ENCODE data around the gene LARP1.
"Not testable (repeated sequence)": the region's sequence is repeated elsewhere in the genome, so short reads cannot be mapped to it uniquely, and the experiment has no call there.

Gene LARP1

DNA sequence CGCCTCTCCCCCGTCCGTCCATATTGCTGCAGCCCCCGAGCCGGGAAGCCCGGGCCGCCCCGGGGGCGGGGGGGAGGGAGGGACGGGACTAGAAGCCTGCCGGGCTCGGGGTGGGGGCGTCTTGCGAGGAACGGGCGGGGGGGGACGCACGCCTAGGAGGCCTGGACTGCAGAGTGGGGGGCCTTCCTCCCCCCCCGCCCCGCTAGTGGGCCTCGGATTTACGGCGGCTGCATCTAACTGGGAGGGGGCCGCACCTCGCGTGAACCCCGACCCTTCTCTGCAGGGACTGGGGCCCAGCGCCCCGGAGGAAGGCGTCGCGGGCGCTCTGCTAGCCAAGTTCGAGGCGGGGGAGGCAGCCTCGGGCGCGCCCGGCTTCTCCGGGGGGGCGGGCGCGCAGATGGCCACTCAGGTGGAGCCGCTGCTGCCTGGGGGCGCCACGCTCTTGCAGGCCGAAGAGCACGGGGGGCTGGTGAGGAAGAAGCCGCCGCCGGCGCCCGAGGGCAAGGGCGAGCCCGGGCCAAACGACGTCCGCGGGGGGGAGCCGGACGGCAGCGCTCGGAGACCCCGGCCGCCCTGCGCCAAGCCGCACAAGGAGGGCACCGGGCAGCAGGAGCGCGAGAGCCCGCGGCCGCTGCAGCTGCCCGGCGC, at the start of gene LARP1:
TSS of gene LARP1 (plus strand) at position 17 of the 648 bp plus-strand sequence. CDS start at position 398, 381 bp downstream.
- peak; percentile 20 to 75 (median 74) for DNase-seq

DNA sequence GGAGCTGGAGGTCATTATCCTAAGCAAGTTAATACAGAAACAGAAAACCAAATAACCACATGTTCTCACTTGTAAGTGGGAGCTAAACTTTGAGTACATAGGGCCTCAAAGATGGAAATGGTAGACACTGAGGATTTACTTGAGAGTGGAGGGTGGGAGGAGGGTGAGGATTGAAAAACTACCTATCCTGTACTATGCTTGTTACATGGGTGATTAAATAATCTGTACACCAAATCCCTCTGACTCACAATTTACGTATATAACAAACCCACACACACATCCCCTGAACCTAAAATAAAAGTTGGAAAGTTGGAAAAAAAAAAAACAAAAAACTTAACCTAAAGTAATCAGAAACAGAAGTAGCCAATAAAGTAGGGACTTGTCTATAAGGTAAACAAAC, 48.8 kb upstream of the LARP1 start:
- DNase-seq: no peak

DNA sequence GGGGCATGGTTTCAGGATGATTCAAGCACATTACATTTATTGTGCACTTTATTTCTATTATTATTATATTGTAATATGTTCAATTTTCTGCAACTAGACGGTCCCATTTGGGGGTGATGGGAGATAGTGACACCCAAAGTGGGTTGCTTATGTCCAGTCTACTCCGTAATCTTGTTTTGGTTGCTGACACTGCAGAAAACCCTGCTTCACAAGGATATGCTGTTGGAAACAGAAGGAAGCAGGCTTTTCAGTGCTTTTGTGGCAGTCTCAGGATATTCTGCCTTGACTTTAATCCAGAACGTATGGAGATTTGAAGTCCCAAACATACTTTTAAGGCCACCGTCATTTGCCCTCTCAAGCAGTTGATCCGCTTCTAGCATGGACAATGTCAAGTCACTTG, 47.5 kb upstream of the LARP1 start:
- DNase-seq: no peak

- no peak for DNase-seq
Measured at GRCh38 chr5:154708207-154708606, 47.0 kb upstream of the LARP1 start.

DNA sequence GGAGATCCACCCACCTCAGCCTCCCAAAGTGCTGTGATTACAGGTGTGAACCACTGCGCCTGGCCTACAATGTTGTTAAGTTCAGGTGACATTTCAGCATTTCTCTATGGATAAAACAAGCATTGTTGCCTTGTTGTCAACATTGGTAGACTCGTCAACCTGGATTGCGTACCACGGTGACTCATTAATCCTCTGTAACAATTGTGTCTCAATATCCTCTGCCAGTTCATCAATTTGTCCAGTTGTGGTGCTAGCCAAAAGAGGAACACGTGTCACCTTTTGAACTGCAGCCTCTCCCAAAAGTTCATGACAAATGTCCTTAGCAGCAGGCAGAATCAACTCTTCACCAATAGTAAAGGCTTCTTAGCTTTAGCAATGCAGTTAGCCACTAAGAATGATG, 46.3 kb upstream of the LARP1 start:
- no peak for DNase-seq

- peak in 1 of 3 experiments; percentile 8 for DNase-seq
Measured at GRCh38 chr5:154709368-154710305, 45.5 kb upstream of the LARP1 start.

- DNase-seq: peak; percentile 63 to 92 (median 82)
Measured at GRCh38 chr5:154712518-154713437, 42.4 kb upstream of the LARP1 start.

GRCh38 chr5:154713615-154714125, 41.5 kb upstream of the LARP1 start:
- DNase-seq: peak in 2 of 3 experiments; percentile 49 to 61

GRCh38 chr5:154714266-154714986, 40.8 kb upstream of the LARP1 start:
- peak; percentile 7 to 45 (median 39) for DNase-seq

DNA sequence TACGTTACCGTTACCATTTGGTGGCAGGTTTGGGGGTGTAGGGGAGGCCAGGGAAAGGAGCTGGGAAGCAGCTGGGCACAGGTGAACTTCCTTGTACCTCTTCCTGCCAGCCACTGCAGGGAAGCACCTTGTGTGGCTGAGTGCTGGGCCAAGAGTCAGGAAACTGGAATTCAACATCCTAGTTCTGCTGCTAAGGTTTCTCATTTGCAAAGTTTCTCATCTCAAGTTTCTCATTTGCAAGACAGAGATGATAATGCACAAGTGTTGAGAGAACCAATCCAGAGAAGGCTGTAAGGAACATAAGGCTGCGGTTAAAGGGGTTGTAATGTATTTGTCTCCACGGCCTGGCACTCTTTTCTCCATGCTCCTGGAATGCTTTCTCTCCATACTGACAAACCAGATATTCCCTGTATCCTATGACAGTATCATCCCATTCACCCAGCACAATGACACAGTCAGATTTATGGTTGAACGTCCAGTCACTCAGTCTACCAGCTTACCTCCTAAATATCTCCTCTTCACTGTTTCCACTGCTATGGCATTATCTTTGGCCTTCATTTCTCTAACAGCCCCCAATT, 33.6 kb upstream of the LARP1 start:
- peak in 1 of 3 experiments; percentile 40 for DNase-seq

- DNase-seq: no peak
Measured at GRCh38 chr5:154722097-154722496, 33.1 kb upstream of the LARP1 start.

DNA sequence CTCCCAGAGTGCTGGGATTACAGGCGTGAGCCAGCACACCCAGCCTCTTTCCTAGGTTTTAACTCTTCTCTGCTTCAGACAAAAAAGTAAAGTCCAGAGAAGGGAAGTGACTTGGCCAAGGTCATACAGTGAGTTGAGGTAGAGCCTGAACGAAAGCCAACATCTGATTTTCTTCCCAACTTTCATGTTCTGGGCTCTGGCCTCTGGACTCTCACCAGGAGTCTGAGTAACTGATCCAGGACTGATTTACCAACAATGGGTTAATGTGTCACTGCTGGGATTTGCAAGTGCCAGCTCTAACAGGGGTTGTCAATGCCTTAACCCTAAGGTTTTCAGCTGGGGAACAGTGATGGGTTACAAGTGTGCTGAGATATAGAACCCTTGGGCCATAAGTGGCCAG, 32.2 kb upstream of the LARP1 start:
- no peak for DNase-seq

DNA sequence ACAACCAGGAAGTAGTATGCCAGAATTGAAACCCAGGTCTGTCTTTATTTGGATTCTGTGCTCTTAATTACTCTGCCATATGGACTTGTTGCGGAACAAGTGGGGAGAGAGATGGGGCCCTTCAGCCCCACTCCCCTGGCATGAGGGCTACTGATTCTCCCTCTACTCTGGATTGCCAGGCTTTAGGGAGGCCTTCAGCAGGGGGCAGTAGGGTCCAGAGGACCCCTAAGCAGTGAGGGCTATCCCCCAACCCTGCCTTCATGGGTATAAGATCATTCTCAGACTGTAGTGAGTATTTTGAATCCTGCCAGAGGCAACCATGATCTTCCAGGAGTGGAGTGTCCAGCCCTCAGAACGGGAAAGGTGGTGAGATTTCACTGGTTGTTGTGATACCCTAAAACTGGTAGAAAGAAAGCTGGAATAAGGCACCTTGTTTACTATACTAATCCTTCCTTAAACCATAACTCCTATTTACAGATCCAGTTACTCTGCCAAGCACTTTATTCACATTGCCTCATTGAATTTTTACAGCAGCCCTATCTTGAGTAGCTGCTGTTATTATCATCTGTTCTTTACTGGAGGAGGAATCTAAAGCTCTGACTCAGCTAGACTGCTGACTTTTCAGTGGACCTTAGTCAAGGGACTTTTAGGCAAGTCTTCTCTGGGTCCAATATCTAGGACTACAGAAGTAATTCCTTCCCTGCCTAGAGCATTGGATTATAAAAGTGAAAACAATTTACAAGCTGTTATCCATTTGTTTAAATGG, 31.3 kb upstream of the LARP1 start:
- no peak for DNase-seq

- DNase-seq: no peak
Measured at GRCh38 chr5:154727361-154727760, 27.8 kb upstream of the LARP1 start.

DNA sequence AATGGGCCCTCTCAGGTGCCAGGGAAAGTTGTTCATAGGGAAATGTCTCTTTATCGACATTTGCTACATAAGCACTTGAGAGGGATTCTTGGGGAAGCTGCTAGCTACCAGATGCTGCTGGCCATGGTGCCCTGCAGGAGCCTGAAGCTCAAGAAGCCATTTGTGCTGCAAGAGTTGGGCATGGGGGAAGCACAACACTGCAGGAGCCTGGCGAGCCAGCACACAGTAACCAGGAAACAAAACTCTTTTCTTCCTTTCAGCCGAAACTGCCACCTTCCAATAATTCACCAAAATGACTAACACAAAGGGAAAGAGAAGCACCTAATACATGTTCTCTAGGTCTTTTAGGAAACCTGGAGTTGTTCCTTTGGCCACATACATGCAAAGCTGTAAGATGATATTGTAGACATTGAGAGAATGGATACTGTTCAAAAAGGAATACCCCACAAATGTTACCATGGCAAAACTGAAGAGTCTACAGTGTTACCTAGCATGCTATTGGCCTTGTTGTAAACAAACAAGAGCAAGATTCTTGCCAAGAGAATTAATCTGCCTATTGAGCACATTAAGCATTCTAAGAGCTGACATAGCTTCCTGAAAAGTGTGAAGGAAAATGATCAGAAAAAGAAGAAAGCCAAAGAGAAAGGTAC, 26.1 kb upstream of the LARP1 start:
- DNase-seq: no peak

- DNase-seq: no peak
Measured at GRCh38 chr5:154729613-154730012, 25.6 kb upstream of the LARP1 start.

GRCh38 chr5:154730761-154731160, 24.4 kb upstream of the LARP1 start:
- not testable (repeated sequence) for DNase-seq

- no peak for DNase-seq
Measured at GRCh38 chr5:154732212-154732611, 23.0 kb upstream of the LARP1 start.

DNA sequence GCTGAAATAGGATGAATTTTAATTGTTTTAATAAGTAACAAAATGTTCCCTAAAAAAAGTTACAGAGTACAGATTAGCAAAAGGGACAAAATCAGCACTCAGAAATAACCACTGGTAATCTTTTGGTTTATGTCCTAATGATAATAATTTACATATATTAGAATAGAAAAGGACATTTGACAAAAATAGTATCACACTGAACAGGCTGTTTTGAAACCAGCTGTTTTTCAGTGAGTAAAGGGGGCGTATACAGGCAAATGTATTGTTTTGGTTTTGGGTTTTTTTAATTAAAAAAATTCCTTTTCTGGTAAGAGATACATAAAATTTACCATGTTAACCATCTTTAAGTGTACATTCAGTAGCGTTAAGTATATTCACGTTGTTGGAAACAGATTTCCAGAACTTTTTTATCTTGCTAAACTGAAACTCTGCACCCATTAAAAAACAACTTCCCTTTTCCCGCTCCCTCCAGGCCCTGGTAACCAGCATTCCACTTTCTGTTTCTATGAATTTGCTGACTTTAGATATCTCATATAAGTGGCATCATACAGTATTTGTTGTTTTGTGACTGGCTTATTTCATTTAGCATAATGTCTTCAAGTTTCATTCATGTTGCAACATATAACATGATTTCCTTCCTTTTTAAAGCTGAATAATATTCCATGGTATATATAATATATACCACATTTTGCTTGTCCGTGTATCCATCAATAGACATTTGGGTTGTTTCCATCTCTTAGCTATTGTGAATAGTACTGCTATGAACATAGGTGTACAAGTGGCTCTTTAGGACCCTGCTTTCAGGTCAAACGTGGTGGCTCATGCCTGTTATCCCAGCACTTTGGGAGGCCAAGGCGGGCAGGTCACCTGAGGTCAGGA, 20.6 kb upstream of the LARP1 start:
- DNase-seq: no peak

Measured in NCI-H1417 (cell line).